Right atrium auricular region (tissue), 2 donors: ENCODE measurements around the gene SVIL. TPM values are rescaled to one million over a fixed set of nuclear protein-coding genes. Genes with fewer than 3 reads are reported as not detected.
A peak's percentile ranks its signal among the peaks of the same experiment; 100 is the strongest.

Experiments used
- DNase-seq: peaks from one replicate; pipeline ENCODE4 v3.0.0-alpha.2; 2019; ENCODE audit warnings: low spot score
- H3K27ac ChIP-seq, 2 donors: fragments of 200-600 bp; sonication (generic); 1 replicate in 1 of 2; 2 replicates in 1 of 2; pipeline ENCODE4 v1.5.1; 2016 to 2019
- H3K27me3 ChIP-seq, 2 donors: fragments of 200-600 bp; sonication (generic); one replicate each; pipeline versions ENCODE4 v1.5.1 to v1.6.0; 2017 to 2019
- H3K36me3 ChIP-seq: fragments of 200-600 bp; sonication (generic); one replicate; pipeline ENCODE4 v1.5.1; 2016
- H3K4me1 ChIP-seq, 2 donors: fragments of 200-600 bp; sonication (generic); one replicate each; pipeline versions ENCODE4 v1.5.1 to v1.6.0; 2017 to 2019
- H3K4me3 ChIP-seq, 2 donors: fragments of 200-600 bp; sonication (generic); 1 replicate in 1 of 2; 2 replicates in 1 of 2; pipeline ENCODE4 v1.5.1; 2017 to 2019; ENCODE audit warnings: mild to moderate bottlenecking in 1 of 2, moderate library complexity in 1 of 2
- H3K9me3 ChIP-seq, 2 donors: fragments of 200-600 bp; sonication (generic); one replicate each; pipeline ENCODE4 v1.5.1; 2019
- CTCF ChIP-seq, 2 donors: fragments of 200-600 bp; sonication (generic); IDR thresholded peaks; one replicate each; pipeline ENCODE4 v1.5.1; 2019; ENCODE audit warnings: antibody characterized with exemption in 2 of 2
- total RNA-seq, 2 donors: library from RNA; depleted of rRNA; stranded (reverse); fragments of >200 nt; gene quantifications; one replicate each; pipeline ENCODE4 v1.1.0, GENCODE V29; 2016

SVIL gene
- total RNA-seq, 2 donors from 2014 or later, result 260 to 340 TPM

- TF ChIP-seq CTCF (IDR thresholded peaks at IDR 0.05), result no peak
- no peak for DNase-seq
These were observed 161.2 kb downstream of the SVIL start for GRCh38 chr10:29473406-29474100.

GRCh38 chr10:29473087-29473356 lies 161.7 kb downstream of the SVIL start:
- no peak overlapping the region for H3K4me3 ChIP-seq
- H3K9me3 ChIP-seq, result no peaks in the 10 kb centered on the region
- peaks cover 88% of the 10 kb centered on the region for H3K36me3 ChIP-seq
- H3K27me3 ChIP-seq, result no peaks in the 10 kb centered on the region
- peaks cover 0 to 51% of the 10 kb centered on the region in 2 donors for H3K4me1 ChIP-seq
- no peak for TF ChIP-seq CTCF (IDR thresholded peaks at IDR 0.05)
- H3K27ac ChIP-seq, result peak overlapping the region; percentile 29 to 62
- no peak for DNase-seq

More at GRCh38 chr10:29473406-29474100, 161.2 kb downstream of the SVIL start:
- H3K27me3 ChIP-seq, result no peaks in the 10 kb centered on the region
- no peaks in the 10 kb centered on the region for H3K9me3 ChIP-seq
- peak overlapping the region; percentile 29 to 62 for H3K27ac ChIP-seq
- peaks cover 89% of the 10 kb centered on the region for H3K36me3 ChIP-seq
- H3K4me1 ChIP-seq, result peaks cover 0 to 51% of the 10 kb centered on the region in 2 donors
- no peak overlapping the region for H3K4me3 ChIP-seq

GRCh38 chr10:29472301-29473086 lies 162.3 kb downstream of the SVIL start:
- no peak for TF ChIP-seq CTCF (IDR thresholded peaks at IDR 0.05)
- no peak overlapping the region for H3K4me3 ChIP-seq
- peaks cover 90% of the 10 kb centered on the region for H3K36me3 ChIP-seq
- no peaks in the 10 kb centered on the region for H3K27me3 ChIP-seq
- H3K9me3 ChIP-seq, result no peaks in the 10 kb centered on the region
- H3K4me1 ChIP-seq, result peaks cover 0 to 51% of the 10 kb centered on the region in 2 donors
- peak overlapping the region; percentile 5 to 62 for H3K27ac ChIP-seq
- no peak for DNase-seq

- Histone ChIP-seq H3K27me3 (no peaks in the 10 kb centered on the region), H3K27ac (peak overlapping the region; percentile 5 to 61), H3K36me3 (peaks cover 97% of the 10 kb centered on the region), H3K4me3 (no peak overlapping the region), H3K4me1 (peaks cover 0 to 51% of the 10 kb centered on the region in 2 donors), H3K9me3 (no peaks in the 10 kb centered on the region)
- TF ChIP-seq CTCF (IDR thresholded peaks at IDR 0.05), result no peak
- DNase-seq, result no peak
These were observed 163.3 kb downstream of the SVIL start for GRCh38 chr10:29471544-29471859.

- Histone ChIP-seq H3K4me3 (no peak overlapping the region), H3K9me3 (no peaks in the 10 kb centered on the region), H3K27me3 (no peaks in the 10 kb centered on the region), H3K36me3 (peaks cover 95% of the 10 kb centered on the region), H3K4me1 (peaks cover 0 to 51% of the 10 kb centered on the region in 2 donors), H3K27ac (peak overlapping the region; percentile 56 to 61)
- DNase-seq, result no peak
- TF ChIP-seq CTCF (IDR thresholded peaks at IDR 0.05), result no peak
These were observed 163.8 kb downstream of the SVIL start for GRCh38 chr10:29470843-29471543.
